GM12878 (cell line): ENCODE data around the gene PIP4K2A. TPM values are rescaled to one million over a fixed set of nuclear protein-coding genes. Genes with fewer than 3 reads are reported as not detected.

ENCODE experiments used
- ASH2L ChIP-seq: fragments of 300-600, 200-600 bp; sonication (generic); IDR thresholded peaks from 2 replicates; pipeline ENCODE4 v1.6.1; 2017; ENCODE audit warnings: low read depth, mild to moderate bottlenecking, borderline replicate concordance
- ATF7 ChIP-seq: fragments of 450-650 bp; IDR thresholded peaks from 2 replicates; pipeline ENCODE4 v1.6.1; 2016; ENCODE audit warnings: low read depth, mild to moderate bottlenecking
- EP300 ChIP-seq, 2 experiments: fragments of 150-350 bp in 1 of 2; IDR thresholded peaks; 2 replicates each; pipeline ENCODE4 v1.6.1; 2011 to 2012; ENCODE audit warnings: low read depth in 2 of 2, low read length in 2 of 2, borderline replicate concordance in 1 of 2, improper control_type of control experiment in 1 of 2, inconsistent platforms in 1 of 2; ENCODE audit not compliant: control insufficient read depth in 1 of 2
- MEF2B ChIP-seq: fragments of 450-650 bp; IDR thresholded peaks from 2 replicates; pipeline ENCODE4 v1.6.1; 2018; ENCODE audit warnings: mild to moderate bottlenecking, moderate library complexity; ENCODE audit not compliant: partially characterized antibody, poor library complexity, severe bottlenecking
- NR2C2 ChIP-seq: IDR thresholded peaks from 2 replicates; pipeline ENCODE4 v1.6.1; 2011; ENCODE audit warnings: borderline replicate concordance, low read depth; ENCODE audit not compliant: control insufficient read depth, insufficient read length
- PAX8 ChIP-seq: fragments of 450-650 bp; IDR thresholded peaks from 2 replicates; pipeline ENCODE4 v1.6.1; 2017; ENCODE audit warnings: mild to moderate bottlenecking, moderate library complexity
- RAD21 ChIP-seq: IDR thresholded peaks from 2 replicates; pipeline ENCODE4 v1.6.1; 2011; ENCODE audit warnings: mild to moderate bottlenecking, low read depth, low read length, moderate library complexity; ENCODE audit not compliant: insufficient read depth
- polyA plus RNA-seq, 11 experiments: library from polyadenylated mRNA; depleted of rRNA in 4 of 11; unstranded in 6 of 11; stranded (reverse) in 5 of 11; fragments of >200 nt; fragmentation: Nextera tagmentation in 4 of 11; fragmentation: Illumina TruSeq in 1 of 11; extraction: Ambion mirVana in 4 of 11; extraction: Trizol in 1 of 11; gene quantifications; 1 replicate in 1 of 11; 2 replicates in 10 of 11; pipeline versions ENCODE4 v1.2.1 to v1.2.3, GENCODE V29; 2011 to 2016; ENCODE audit warnings: inconsistent platforms in 2 of 11, missing spikeins in 2 of 11, low read depth in 1 of 11
- total RNA-seq, 4 experiments: library from RNA; depleted of rRNA in 3 of 4; stranded (reverse); fragments of >200 nt in 3 of 4; fragmentation: Illumina TruSeq in 1 of 4; extraction: Trizol in 1 of 4; gene quantifications; 2 replicates each; pipeline versions ENCODE4 v1.2.1 to v1.2.3, GENCODE V29; 2013 to 2021
- TF ChIP-seq, protein P1 (sequence below): IDR thresholded peaks from 2 replicates; pipeline ENCODE4 v1.6.1; 2012; ENCODE audit warnings: improper control_type of control experiment, low read depth, low read length; ENCODE audit not compliant: insufficient replicate concordance
- TF ChIP-seq, protein P2 (sequence below): fragments of 450-650 bp; IDR thresholded peaks from 2 replicates; pipeline ENCODE4 v1.6.1; 2016; ENCODE audit warnings: mild to moderate bottlenecking
- TF ChIP-seq, protein P3 (sequence below): fragments of 450-650 bp; IDR thresholded peaks from 2 replicates; pipeline ENCODE4 v1.6.1; 2017; ENCODE audit warnings: mild to moderate bottlenecking, moderate library complexity
- TF ChIP-seq, protein P4 (sequence below): fragments of 150-350 bp; IDR thresholded peaks from 2 replicates; pipeline ENCODE4 v1.6.1; 2016; ENCODE audit warnings: low read depth, low read length
- TF ChIP-seq, protein P5 (sequence below): fragments of 450-650 bp; IDR thresholded peaks from 2 replicates; pipeline ENCODE4 v1.6.1; 2017; ENCODE audit warnings: mild to moderate bottlenecking, low read depth, inconsistent platforms; ENCODE audit not compliant: poor library complexity, severe bottlenecking

The PIP4K2A gene
- total and polyA plus RNA-seq, 10 of the 15 experiments (the other 5 are each of a cell fraction or from before 2014, with no cell fraction given), result 54.3 to 139 (median 84.4) TPM

DNA sequence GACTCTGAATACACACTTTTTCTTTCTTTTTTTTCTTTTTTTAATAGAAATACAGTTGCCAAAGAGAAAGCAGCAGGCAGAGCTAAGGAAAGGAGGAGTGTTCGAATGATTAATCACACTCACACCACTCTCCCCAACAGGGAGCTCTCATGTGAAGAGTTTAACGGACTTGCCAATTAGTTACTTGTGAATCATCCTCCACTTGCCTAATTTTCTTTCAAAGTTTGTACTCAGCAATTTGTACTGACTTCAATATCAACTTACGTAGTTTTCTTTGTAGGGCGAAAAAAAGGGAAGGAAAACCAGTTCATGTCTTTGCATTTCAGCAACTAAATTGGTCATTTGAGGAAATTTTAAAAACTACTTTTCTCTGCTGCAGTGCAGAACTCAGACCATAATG is 109.2 kb downstream of the PIP4K2A start (continued):
- TF ChIP-seq, protein P1, sequence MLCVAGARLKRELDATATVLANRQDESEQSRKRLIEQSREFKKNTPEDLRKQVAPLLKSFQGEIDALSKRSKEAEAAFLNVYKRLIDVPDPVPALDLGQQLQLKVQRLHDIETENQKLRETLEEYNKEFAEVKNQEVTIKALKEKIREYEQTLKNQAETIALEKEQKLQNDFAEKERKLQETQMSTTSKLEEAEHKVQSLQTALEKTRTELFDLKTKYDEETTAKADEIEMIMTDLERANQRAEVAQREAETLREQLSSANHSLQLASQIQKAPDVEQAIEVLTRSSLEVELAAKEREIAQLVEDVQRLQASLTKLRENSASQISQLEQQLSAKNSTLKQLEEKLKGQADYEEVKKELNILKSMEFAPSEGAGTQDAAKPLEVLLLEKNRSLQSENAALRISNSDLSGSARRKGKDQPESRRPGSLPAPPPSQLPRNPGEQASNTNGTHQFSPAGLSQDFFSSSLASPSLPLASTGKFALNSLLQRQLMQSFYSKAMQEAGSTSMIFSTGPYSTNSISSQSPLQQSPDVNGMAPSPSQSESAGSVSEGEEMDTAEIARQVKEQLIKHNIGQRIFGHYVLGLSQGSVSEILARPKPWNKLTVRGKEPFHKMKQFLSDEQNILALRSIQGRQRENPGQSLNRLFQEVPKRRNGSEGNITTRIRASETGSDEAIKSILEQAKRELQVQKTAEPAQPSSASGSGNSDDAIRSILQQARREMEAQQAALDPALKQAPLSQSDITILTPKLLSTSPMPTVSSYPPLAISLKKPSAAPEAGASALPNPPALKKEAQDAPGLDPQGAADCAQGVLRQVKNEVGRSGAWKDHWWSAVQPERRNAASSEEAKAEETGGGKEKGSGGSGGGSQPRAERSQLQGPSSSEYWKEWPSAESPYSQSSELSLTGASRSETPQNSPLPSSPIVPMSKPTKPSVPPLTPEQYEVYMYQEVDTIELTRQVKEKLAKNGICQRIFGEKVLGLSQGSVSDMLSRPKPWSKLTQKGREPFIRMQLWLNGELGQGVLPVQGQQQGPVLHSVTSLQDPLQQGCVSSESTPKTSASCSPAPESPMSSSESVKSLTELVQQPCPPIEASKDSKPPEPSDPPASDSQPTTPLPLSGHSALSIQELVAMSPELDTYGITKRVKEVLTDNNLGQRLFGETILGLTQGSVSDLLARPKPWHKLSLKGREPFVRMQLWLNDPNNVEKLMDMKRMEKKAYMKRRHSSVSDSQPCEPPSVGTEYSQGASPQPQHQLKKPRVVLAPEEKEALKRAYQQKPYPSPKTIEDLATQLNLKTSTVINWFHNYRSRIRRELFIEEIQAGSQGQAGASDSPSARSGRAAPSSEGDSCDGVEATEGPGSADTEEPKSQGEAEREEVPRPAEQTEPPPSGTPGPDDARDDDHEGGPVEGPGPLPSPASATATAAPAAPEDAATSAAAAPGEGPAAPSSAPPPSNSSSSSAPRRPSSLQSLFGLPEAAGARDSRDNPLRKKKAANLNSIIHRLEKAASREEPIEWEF, result no peak
- peak; percentile 92 for TF ChIP-seq ATF7
- TF ChIP-seq PAX8, result no peak
- no peak for TF ChIP-seq NR2C2
- TF ChIP-seq ASH2L, result no peak
- TF ChIP-seq, protein P2, sequence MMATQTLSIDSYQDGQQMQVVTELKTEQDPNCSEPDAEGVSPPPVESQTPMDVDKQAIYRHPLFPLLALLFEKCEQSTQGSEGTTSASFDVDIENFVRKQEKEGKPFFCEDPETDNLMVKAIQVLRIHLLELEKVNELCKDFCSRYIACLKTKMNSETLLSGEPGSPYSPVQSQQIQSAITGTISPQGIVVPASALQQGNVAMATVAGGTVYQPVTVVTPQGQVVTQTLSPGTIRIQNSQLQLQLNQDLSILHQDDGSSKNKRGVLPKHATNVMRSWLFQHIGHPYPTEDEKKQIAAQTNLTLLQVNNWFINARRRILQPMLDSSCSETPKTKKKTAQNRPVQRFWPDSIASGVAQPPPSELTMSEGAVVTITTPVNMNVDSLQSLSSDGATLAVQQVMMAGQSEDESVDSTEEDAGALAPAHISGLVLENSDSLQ, result peak; percentile 81
- TF ChIP-seq MEF2B, result peak; percentile 56
- TF ChIP-seq, protein P3, sequence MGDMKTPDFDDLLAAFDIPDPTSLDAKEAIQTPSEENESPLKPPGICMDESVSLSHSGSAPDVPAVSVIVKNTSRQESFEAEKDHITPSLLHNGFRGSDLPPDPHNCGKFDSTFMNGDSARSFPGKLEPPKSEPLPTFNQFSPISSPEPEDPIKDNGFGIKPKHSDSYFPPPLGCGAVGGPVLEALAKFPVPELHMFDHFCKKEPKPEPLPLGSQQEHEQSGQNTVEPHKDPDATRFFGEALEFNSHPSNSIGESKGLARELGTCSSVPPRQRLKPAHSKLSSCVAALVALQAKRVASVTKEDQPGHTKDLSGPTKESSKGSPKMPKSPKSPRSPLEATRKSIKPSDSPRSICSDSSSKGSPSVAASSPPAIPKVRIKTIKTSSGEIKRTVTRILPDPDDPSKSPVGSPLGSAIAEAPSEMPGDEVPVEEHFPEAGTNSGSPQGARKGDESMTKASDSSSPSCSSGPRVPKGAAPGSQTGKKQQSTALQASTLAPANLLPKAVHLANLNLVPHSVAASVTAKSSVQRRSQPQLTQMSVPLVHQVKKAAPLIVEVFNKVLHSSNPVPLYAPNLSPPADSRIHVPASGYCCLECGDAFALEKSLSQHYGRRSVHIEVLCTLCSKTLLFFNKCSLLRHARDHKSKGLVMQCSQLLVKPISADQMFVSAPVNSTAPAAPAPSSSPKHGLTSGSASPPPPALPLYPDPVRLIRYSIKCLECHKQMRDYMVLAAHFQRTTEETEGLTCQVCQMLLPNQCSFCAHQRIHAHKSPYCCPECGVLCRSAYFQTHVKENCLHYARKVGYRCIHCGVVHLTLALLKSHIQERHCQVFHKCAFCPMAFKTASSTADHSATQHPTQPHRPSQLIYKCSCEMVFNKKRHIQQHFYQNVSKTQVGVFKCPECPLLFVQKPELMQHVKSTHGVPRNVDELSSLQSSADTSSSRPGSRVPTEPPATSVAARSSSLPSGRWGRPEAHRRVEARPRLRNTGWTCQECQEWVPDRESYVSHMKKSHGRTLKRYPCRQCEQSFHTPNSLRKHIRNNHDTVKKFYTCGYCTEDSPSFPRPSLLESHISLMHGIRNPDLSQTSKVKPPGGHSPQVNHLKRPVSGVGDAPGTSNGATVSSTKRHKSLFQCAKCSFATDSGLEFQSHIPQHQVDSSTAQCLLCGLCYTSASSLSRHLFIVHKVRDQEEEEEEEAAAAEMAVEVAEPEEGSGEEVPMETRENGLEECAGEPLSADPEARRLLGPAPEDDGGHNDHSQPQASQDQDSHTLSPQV, result peak; percentile 73; the same call in 1 of the 2 replicates
- TF ChIP-seq RAD21, result 0 out of 2 replicates have a peak, but pooled peaks have one; percentile 19
- TF ChIP-seq, protein P4, sequence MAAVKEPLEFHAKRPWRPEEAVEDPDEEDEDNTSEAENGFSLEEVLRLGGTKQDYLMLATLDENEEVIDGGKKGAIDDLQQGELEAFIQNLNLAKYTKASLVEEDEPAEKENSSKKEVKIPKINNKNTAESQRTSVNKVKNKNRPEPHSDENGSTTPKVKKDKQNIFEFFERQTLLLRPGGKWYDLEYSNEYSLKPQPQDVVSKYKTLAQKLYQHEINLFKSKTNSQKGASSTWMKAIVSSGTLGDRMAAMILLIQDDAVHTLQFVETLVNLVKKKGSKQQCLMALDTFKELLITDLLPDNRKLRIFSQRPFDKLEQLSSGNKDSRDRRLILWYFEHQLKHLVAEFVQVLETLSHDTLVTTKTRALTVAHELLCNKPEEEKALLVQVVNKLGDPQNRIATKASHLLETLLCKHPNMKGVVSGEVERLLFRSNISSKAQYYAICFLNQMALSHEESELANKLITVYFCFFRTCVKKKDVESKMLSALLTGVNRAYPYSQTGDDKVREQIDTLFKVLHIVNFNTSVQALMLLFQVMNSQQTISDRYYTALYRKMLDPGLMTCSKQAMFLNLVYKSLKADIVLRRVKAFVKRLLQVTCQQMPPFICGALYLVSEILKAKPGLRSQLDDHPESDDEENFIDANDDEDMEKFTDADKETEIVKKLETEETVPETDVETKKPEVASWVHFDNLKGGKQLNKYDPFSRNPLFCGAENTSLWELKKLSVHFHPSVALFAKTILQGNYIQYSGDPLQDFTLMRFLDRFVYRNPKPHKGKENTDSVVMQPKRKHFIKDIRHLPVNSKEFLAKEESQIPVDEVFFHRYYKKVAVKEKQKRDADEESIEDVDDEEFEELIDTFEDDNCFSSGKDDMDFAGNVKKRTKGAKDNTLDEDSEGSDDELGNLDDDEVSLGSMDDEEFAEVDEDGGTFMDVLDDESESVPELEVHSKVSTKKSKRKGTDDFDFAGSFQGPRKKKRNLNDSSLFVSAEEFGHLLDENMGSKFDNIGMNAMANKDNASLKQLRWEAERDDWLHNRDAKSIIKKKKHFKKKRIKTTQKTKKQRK, result no peak
- TF ChIP-seq, protein P5, sequence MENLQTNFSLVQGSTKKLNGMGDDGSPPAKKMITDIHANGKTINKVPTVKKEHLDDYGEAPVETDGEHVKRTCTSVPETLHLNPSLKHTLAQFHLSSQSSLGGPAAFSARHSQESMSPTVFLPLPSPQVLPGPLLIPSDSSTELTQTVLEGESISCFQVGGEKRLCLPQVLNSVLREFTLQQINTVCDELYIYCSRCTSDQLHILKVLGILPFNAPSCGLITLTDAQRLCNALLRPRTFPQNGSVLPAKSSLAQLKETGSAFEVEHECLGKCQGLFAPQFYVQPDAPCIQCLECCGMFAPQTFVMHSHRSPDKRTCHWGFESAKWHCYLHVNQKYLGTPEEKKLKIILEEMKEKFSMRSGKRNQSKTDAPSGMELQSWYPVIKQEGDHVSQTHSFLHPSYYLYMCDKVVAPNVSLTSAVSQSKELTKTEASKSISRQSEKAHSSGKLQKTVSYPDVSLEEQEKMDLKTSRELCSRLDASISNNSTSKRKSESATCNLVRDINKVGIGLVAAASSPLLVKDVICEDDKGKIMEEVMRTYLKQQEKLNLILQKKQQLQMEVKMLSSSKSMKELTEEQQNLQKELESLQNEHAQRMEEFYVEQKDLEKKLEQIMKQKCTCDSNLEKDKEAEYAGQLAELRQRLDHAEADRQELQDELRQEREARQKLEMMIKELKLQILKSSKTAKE, result peak; percentile 65
- peak; percentile 56 to 75; a peak in 3 of 4 replicates for TF ChIP-seq EP300 (IDR thresholded peaks at IDR 0.05; ENCODE audit: borderline replicate concordance in 1 of 2, control insufficient read depth in 1 of 2, low read depth in 2 of 2, low read length in 2 of 2)
